Keratinocyte (primary cell): ENCODE results near the gene NLRP9. TPM values are rescaled to one million over a fixed set of nuclear protein-coding genes. Genes with fewer than 3 reads are reported as not detected.

Source experiments
- DNase-seq: peaks from one replicate; pipeline ENCODE4 v3.0.0-alpha.2; 2011; ENCODE audit warnings: low read depth, missing footprints, low spot score
- FAIRE-seq: peaks from 2 replicates; lab custom pipeline; 2011; peaks lifted over from hg19 to GRCh38; lab: Jason Lieb, UNC
- H2AFZ ChIP-seq: 2 replicates; pipeline ENCODE4 v1.6.0; 2012; ENCODE audit warnings: low read length, control low read depth, inconsistent platforms; ENCODE audit not compliant: control insufficient read depth
- H3K27ac ChIP-seq: 2 replicates; pipeline ENCODE4 v1.5.1; 2011; ENCODE audit warnings: low read length; ENCODE audit not compliant: control insufficient read depth, insufficient read depth
- H3K27me3 ChIP-seq: 3 replicates; pipeline ENCODE4 v1.6.0; 2011; ENCODE audit warnings: low read length; ENCODE audit not compliant: control insufficient read depth, insufficient read depth; ENCODE audit errors: extremely low read depth
- H3K36me3 ChIP-seq, 2 experiments: 2 replicates in 1 of 2; 3 replicates in 1 of 2; pipeline ENCODE4 v1.5.1; 2011; ENCODE audit warnings: low read length in 2 of 2, mild to moderate bottlenecking in 1 of 2; ENCODE audit not compliant: control insufficient read depth in 2 of 2, insufficient read depth in 2 of 2; ENCODE audit errors: extremely low read depth in 1 of 2
- H3K4me1 ChIP-seq: 3 replicates; pipeline ENCODE4 v1.5.1; 2011; ENCODE audit warnings: low read length; ENCODE audit not compliant: control insufficient read depth, insufficient read depth; ENCODE audit errors: extremely low read depth
- H3K4me2 ChIP-seq: 3 replicates; pipeline ENCODE4 v1.6.0; 2011; ENCODE audit warnings: low read depth, low read length; ENCODE audit not compliant: control insufficient read depth, insufficient read depth; ENCODE audit errors: extremely low read depth
- H3K4me3 ChIP-seq, 3 experiments: fragments of 200-600 bp in 1 of 3; sonication (generic) in 1 of 3; 2 replicates in 2 of 3; 3 replicates in 1 of 3; pipeline ENCODE4 v1.5.1; 2011 to 2016; ENCODE audit warnings: low read length in 3 of 3, mild to moderate bottlenecking in 3 of 3, control low read depth in 2 of 3, inconsistent platforms in 1 of 3, low read depth in 1 of 3, mixed read lengths in 1 of 3, mixed run types in 1 of 3, moderate library complexity in 1 of 3; ENCODE audit not compliant: control insufficient read depth in 2 of 3, insufficient read depth in 2 of 3; ENCODE audit errors: extremely low read depth in 1 of 3
- H3K79me2 ChIP-seq: 2 replicates; pipeline ENCODE4 v1.6.0; 2012; ENCODE audit warnings: low read length; ENCODE audit not compliant: control insufficient read depth, insufficient read depth
- H3K9ac ChIP-seq: 3 replicates; pipeline ENCODE4 v1.6.0; 2011; ENCODE audit warnings: low read length; ENCODE audit not compliant: control insufficient read depth, insufficient read depth; ENCODE audit errors: extremely low read depth
- H3K9me1 ChIP-seq: 3 replicates; pipeline ENCODE4 v1.6.0; 2011; ENCODE audit warnings: low read length; ENCODE audit not compliant: control insufficient read depth, insufficient read depth; ENCODE audit errors: extremely low read depth
- H3K9me3 ChIP-seq: 2 replicates; pipeline ENCODE4 v1.5.1; 2012; ENCODE audit warnings: low read depth, low read length; ENCODE audit not compliant: control insufficient read depth
- H4K20me1 ChIP-seq: 3 replicates; pipeline ENCODE4 v1.6.0; 2011; ENCODE audit warnings: low read length; ENCODE audit not compliant: control insufficient read depth, insufficient read depth; ENCODE audit errors: extremely low read depth
- CTCF ChIP-seq, 3 experiments: IDR thresholded peaks in 1 of 3; conservative IDR thresholded peaks in 1 of 3; optimal IDR thresholded peaks in 1 of 3; 2 replicates in 2 of 3; 3 replicates in 1 of 3; pipeline versions ENCODE3 to v1.5.1; 2011; ENCODE audit warnings: low read length in 3 of 3, mild to moderate bottlenecking in 3 of 3, moderate library complexity in 2 of 3, control low read depth in 1 of 3, inconsistent platforms in 1 of 3; ENCODE audit not compliant: insufficient read depth in 2 of 3; ENCODE audit errors: extremely low read depth in 1 of 3
- EZH2 ChIP-seq: IDR thresholded peaks from one replicate; pipeline ENCODE4 v1.6.1; 2012; ENCODE audit warnings: inconsistent platforms, mild to moderate bottlenecking, low read length, moderate library complexity
- dilution Hi-C: fragments of 300-500 bp; cut with MboI; formaldehyde crosslinking; loops from one replicate; pipeline ENCODE4 v1.7.0; 2020; ENCODE audit warnings: low sequenced_read_pairs; ENCODE audit not compliant: extremely low pct_ligation_motif_present
- polyA plus RNA-seq, 5 experiments: library from polyadenylated mRNA; depleted of rRNA in 3 of 5; stranded (reverse) in 3 of 5; stranded (forward) in 1 of 5; unstranded in 1 of 5; fragments of >200 nt; gene quantifications; 1 replicate in 1 of 5; 2 replicates in 3 of 5; 3 replicates in 1 of 5; pipeline versions ENCODE4 v1.2.1 to v1.2.3, GENCODE V29; 2011 to 2012; ENCODE audit warnings: missing spikeins in 2 of 5, low read depth in 1 of 5, low replicate concordance in 1 of 5

NLRP9 gene
- polyA plus RNA-seq, 1 donor (not counting 4 experiments of a cell fraction or from before 2014, with no cell fraction given) = not detected

GRCh38 chr19:55676889-55677505 lies 61.2 kb downstream of the NLRP9 start:
- no peak overlapping the region for H2AFZ ChIP-seq
- FAIRE-seq = peak; percentile 23
- peaks cover 30 to 43% of the 10 kb centered on the region in 2 experiments for H3K36me3 ChIP-seq
- no peak for DNase-seq
- peak overlapping the region; percentile 94 for H3K9ac ChIP-seq
- H3K9me1 ChIP-seq = no peaks in the 10 kb centered on the region
- peaks cover 85% of the 10 kb centered on the region for H3K79me2 ChIP-seq
- dilution Hi-C loops = no loop called here
- peak overlapping the region; percentile 85 for H3K27ac ChIP-seq
- no peaks in the 10 kb centered on the region for H3K9me3 ChIP-seq
- peaks cover 31% of the 10 kb centered on the region for H3K4me1 ChIP-seq
- peaks cover 10% of the 10 kb centered on the region for H4K20me1 ChIP-seq
- no peak for TF ChIP-seq EZH2
- TF ChIP-seq CTCF (optimal IDR thresholded peaks at IDR 0.05 in 1 of 3, IDR thresholded peaks at IDR 0.05 in 1 of 3, conservative IDR thresholded peaks at IDR 0.05 in 1 of 3; ENCODE audit: extremely low read depth in 1 of 3, insufficient read depth in 2 of 3, low read length in 3 of 3) = no peak
- no peaks in the 10 kb centered on the region for H3K27me3 ChIP-seq
- peak overlapping the region in 1 of 3 experiments; percentile 95 for H3K4me3 ChIP-seq
- peak overlapping the region; percentile 89 for H3K4me2 ChIP-seq

- peak overlapping the region; percentile 89 for H3K4me2 ChIP-seq
- FAIRE-seq = peak; percentile 23
- H3K79me2 ChIP-seq = peaks cover 82% of the 10 kb centered on the region
- no peaks in the 10 kb centered on the region for H3K9me3 ChIP-seq
- TF ChIP-seq CTCF (optimal IDR thresholded peaks at IDR 0.05 in 1 of 3, IDR thresholded peaks at IDR 0.05 in 1 of 3, conservative IDR thresholded peaks at IDR 0.05 in 1 of 3; ENCODE audit: extremely low read depth in 1 of 3, insufficient read depth in 2 of 3, low read length in 3 of 3) (peak in 2 of 3 experiments; percentile 13 to 29), EZH2 (no peak)
- no peak for DNase-seq
- peaks cover 31% of the 10 kb centered on the region for H3K4me1 ChIP-seq
- H3K4me3 ChIP-seq = peak overlapping the region; percentile 59 to 95 (median 89)
- H4K20me1 ChIP-seq = peaks cover 11% of the 10 kb centered on the region
- H3K27ac ChIP-seq = peak overlapping the region; percentile 85
- peak overlapping the region; percentile 94 for H3K9ac ChIP-seq
- no peaks in the 10 kb centered on the region for H3K27me3 ChIP-seq
- peaks cover 29 to 40% of the 10 kb centered on the region in 2 experiments for H3K36me3 ChIP-seq
- dilution Hi-C loops = no loop called here
- no peak overlapping the region for H2AFZ ChIP-seq
- no peaks in the 10 kb centered on the region for H3K9me1 ChIP-seq
Observed at GRCh38 chr19:55676383-55676782, 61.8 kb downstream of the NLRP9 start.
